HL-60/S4 treated with phorbol 12-myristate 13-acetate at 8.2 ng/mL for 4 days and 3 days (cell line): Measurements from ENCODE around the gene CAMSAP3.
"Not testable (repeated sequence)": the region's sequence is repeated elsewhere in the genome, so short reads cannot be mapped to it uniquely, and the experiment has no call there.

Experiments
- in situ Hi-C: fragments of 300-500 bp; cut with MboI; formaldehyde crosslinking; loops from 2 replicates; pipeline ENCODE4 v1.15.0; 2022; ENCODE audit warnings: low sequenced_read_pairs

CAMSAP3 gene

DNA sequence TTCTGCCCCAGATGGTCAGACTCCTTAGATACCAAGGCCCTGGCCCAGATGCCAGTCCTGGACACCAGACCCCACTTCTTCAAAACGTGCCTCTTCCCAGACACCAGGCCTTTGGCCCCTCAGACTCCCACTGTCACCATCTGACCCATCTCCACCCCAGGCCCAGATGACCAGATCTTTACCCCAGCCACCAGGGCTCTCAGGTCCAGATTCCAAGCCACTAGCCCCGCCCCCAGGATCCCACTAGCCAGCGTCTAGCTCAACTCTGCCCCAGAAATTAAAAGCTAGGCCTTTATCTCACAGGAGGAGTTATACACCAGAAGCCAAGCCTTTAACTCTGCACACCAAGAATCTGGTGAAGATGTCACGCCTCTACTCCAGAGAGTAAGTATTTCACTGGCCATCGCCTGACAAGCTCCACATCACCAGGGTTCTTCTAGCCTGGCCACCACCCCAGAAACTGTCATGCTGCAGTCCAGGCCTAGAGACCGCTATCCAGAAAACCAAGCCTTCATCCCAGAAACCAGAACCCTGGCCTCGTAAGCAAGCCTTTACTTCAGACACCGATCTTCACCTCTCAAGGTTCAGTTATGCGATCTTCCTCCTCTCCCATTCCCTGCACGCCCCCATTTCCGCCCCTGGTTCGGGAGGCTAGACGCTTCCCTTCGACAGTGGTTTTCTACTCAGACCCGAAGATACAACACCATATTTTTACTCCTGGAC, 33.1 kb downstream of the CAMSAP3 start:
- in situ Hi-C loops, result no loop called here

DNA sequence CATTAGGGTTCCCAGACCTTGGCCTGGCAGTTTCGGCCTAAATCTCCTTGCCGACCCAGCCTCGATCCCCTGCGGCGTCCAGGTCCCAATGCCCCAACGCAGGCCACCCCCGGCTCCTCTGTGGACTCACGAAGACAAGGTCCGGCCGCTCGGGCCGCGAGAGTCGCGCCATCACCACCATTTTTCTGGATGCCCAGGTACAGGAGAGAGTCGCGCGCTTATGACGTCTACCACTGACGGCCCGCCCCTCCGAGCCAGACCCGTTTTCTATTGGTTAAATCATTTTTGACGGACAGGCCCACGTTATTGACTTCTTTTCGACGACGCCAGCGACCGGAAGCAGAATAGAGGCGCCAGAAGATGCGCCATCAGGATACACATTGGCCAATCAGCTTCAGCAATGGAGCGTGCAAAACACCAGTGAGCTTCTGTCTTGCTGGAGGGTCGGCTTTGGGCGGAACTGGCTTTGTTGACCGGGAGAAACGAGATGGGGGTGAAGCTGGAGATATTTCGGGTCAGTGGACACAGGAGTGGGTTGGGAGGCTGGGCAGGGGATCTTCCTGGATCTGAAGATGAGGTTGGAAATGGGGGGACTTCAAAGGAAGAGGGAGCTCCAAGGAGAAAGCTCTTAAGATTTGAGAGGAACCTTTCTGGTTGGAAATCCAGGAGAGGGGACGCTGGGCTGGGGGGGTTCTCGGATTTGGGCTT, 33.8 kb downstream of the CAMSAP3 start, which contains the start of the genes PET100 and XAB2:
TSS of gene PET100 (plus strand) at position 447 of the 708 bp plus-strand sequence. CDS start at position 488, 41 bp downstream.
TSS of gene XAB2 (minus strand) at position 199 of the 708 bp plus-strand sequence. CDS start at position 181, 18 bp downstream.
- in situ Hi-C loops, result no loop called here

GRCh38 chr19:7631577-7631976, 35.9 kb downstream of the CAMSAP3 start:
- in situ Hi-C loops, result no loop called here

- in situ Hi-C loops, result no loop called here
Observed at GRCh38 chr19:7632340-7633203, 36.9 kb downstream of the CAMSAP3 start.

- in situ Hi-C loops, result no loop called here
Observed at GRCh38 chr19:7633698-7634097, 38.0 kb downstream of the CAMSAP3 start, which contains the start of gene PCP2. TSS of gene PCP2 (minus strand) at chr19:7633719. CDS start at chr19:7633457, 262 bp downstream.

- in situ Hi-C loops, result no loop called here
Observed at GRCh38 chr19:7635670-7636069, 40.0 kb downstream of the CAMSAP3 start.

DNA sequence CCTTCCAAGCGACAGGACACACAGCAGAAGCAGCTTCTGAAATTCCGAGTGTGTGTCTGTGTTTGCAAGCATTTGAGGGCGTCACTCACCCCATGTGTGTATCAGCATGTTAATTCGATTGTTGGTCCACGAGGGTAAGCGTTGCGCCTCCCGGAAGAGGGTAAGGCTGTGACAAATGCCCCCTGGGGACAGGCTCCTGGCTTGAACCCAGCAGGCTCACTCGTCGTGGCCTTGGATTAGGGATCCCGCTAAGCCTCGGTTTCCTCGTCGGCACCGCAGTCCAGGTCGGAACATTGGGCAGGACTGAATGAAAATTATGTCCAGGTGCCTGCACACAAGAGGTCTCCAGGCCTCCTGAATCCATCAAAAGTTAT, 40.6 kb downstream of the CAMSAP3 start:
- in situ Hi-C loops, result no loop called here

- in situ Hi-C loops, result no loop called here
Observed at GRCh38 chr19:7636691-7637373, 41.2 kb downstream of the CAMSAP3 start, which contains the start of gene STXBP2. TSS of gene STXBP2 (plus strand) at chr19:7637110. CDS start at chr19:7637150, 40 bp downstream.

GRCh38 chr19:7637374-7638256, 42.0 kb downstream of the CAMSAP3 start:
- in situ Hi-C loops, result no loop called here

DNA sequence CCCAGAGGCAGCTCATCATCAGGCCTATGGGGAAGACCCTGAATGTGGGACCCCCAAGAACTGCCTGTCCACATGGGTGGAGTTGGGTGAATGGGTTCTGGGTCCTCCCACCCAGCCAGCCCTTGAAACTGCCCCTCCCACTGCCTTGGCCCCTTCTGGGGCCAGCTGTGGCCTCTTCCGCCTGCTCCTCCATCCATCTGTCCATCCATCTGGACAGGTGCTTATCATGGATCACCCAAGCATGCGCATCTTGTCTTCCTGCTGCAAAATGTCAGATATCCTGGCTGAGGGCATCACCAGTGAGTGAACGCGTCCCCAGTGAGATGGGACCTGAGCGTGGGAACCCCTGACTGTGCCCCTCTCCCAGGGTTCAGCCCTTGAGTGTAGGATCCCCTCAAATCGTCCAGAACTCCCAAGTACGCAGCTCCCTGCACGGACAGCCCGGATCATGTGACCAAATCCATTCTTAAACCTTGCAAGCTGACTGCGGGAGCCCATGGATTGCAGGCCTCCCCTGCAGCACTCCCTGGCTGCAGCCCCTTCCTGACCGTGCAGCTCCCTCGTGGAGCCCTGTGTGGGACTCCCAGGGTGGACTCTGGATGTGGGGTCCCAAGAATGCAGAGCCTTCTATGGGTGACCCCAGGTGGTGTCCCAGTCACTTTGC, 43.3 kb downstream of the CAMSAP3 start:
- in situ Hi-C loops, result no loop called here

GRCh38 chr19:7639863-7640348, 44.2 kb downstream of the CAMSAP3 start:
- in situ Hi-C loops, result no loop called here

GRCh38 chr19:7640803-7641202, 45.1 kb downstream of the CAMSAP3 start:
- in situ Hi-C loops, result no loop called here

DNA sequence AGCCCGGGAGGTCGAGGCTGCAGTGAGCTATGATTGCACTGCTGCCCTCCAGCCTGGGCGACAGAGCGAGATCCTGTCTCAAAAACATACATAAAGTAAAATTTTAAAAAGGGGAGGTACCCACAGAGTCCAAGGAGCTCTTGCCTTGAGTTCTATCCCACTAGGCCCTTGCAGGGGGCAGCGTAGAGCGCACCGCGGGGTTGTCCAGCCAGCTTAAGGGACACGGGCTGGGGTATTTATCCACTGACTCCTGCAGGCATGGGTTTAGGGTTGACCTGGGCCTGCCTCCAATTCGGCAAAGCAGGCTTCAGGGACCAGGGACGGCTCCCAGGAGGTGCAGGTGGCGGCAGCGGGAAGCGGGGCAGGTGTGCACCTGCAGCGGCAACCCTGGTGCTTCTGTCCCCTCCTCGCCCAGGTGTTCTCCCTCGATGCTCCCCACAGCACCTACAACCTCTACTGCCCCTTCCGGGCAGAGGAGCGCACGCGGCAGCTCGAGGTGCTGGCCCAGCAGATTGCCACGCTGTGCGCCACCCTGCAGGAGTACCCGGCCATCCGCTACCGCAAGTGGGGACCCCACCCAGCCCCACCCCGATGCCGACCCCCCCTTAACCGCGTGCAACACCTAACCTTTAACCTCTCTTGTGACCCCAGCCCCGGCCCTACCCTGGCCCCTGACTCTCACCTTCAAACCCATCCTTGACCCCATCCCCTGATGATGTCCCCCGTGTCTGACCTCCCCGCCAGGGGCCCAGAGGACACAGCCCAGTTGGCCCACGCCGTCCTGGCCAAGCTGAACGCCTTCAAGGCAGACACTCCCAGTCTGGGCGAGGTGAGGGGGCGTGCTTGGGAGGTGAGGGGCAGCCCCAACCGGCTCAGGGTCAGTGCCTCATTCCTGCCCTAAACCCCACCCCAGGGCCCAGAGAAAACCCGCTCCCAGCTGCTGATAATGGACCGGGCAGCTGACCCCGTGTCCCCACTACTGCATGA, 45.9 kb downstream of the CAMSAP3 start:
- in situ Hi-C loops, result no loop called here

DNA sequence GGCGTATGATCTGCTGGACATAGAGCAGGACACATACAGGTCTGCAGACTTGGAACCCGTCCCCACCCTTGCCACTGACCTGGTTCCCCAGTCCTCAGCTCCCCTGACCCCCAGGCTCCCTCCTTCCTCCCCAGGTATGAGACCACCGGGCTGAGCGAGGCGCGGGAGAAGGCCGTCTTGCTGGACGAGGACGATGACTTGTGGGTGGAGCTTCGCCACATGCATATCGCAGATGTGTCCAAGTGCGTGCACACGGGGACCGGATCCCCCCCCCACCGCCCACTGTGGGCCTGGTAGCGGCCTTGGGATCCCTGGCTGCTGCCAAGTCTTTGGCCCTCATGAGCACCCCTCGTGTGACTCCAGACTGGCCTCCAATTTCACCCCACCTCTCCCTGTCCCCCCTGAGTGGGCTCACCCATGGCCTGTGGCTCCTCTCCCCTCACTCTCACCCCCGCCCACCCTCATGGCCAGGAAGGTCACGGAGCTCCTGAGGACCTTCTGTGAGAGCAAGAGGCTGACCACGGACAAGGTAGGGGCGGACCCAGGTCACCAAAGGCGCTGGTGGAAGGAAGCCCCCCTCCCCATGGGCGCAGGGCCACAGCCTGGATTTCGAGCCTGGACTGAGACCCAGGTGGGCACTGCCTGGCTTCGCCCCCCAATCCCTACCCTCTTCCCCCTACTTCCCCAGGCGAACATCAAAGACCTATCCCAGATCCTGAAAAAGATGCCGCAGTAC, 46.8 kb downstream of the CAMSAP3 start:
- in situ Hi-C loops, result no loop called here

DNA sequence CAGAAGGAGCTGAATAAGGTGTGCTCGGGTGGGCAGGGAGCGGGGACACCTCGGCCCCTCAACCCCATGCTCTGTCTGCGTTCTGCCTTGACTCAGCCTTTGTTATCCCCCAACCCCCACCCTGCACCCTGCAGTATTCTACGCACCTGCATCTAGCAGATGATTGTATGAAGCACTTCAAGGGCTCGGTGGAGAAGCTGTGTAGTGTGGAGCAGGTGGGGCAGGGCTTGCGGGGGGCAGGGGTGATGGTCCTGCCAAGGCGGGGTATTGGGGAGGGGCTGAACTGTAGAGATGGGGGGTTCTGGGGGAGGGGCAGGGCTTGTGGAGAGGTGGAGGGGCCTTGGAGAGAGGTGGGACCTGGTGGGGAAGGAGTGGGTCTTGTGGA, 47.4 kb downstream of the CAMSAP3 start:
- in situ Hi-C loops, result no loop called here

DNA sequence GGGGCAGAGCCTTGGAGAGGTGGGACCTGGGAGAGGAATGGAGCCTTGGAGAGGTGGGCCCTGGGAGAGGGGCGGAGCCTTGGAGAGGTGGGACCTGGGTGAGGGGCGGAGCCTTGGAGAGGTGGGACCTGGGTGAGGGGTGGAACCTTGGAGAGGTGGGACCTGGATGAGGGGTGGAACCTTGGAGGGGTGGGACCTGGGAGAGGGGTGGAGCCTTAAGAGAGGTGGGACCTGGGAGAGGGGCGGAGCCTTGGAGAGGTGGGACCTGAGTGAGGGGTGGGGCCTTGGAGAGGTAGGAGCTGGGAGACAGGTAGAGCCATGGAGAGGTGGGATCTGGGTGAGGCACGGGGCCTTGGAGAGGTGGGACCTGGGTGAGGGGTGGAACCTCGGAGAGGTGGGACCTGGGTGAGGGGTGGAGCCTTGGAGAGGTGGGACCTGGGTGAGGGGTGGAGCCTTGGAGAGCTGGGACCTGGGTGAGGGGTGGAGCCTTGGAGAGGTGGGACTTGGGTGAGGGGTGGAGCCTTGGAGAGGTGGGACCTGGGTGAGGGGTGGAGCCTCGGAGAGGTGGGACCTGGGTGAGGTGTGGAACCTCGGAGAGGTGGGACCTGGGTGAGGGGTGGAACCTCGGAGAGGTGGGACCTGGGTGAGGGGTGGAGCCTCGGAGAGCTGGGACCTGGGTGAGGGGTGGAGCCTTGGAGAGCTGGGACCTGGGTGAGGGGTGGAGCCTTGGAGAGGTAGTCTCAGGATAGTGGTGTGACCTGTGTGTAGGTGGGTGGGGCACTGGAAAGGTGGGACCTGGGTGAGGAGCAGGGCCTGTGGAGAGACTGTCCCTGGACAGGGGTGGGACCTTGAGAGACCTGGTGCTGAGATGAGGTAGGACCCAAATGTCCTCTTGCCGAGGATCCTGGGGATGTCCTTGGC, 48.2 kb downstream of the CAMSAP3 start:
- in situ Hi-C loops, result not testable (repeated sequence)
